IMR-90 (cell line): Measurements from ENCODE around the gene C16orf96. TPM values are rescaled to one million over a fixed set of nuclear protein-coding genes. Genes with fewer than 3 reads are reported as not detected.

Source experiments
- ATAC-seq: fragments of 200-7000 bp; cut with Tn5 transposase; 2 replicates; pipeline ENCODE4 v1.9.1; 2020; ENCODE audit warnings: low read depth, mild to moderate bottlenecking, moderate library complexity
- BruUV-seq: library from RNA; stranded (reverse); fragments of 400-500 nt; replicated peaks from 2 replicates; lab custom pipeline; 2021; lab: Mats Ljungman, UMichigan
- CTCF ChIA-PET: fragments of 300-600 bp; formaldehyde crosslinking; extraction: SDS; loops from one replicate; lab custom pipeline; 2021; ENCODE audit warnings: antibody characterized with exemption; lab: Yijun Ruan, JAX
- POLR2A ChIA-PET: fragments of 300-600 bp; sonication (Branson Sonifier 250); formaldehyde crosslinking; loops from one replicate; lab custom pipeline; 2022; ENCODE audit warnings: antibody characterized with exemption; ENCODE audit not compliant: unreplicated experiment; lab: Charles Lee
- DNase-seq: peaks from one replicate; pipeline ENCODE4 v3.0.0; 2013
- H2AFZ ChIP-seq: replicated peaks from 2 replicates; pipeline ENCODE3; 2013; ENCODE audit warnings: low read length, mild to moderate bottlenecking; ENCODE audit not compliant: poor library complexity
- H2AK5ac ChIP-seq: 2 replicates; pipeline ENCODE4 v1.6.1; 2013; ENCODE audit warnings: low read depth, low read length, inconsistent platforms
- H2AK9ac ChIP-seq: replicated peaks from 2 replicates; pipeline ENCODE3; 2013; ENCODE audit warnings: mild to moderate bottlenecking, low read depth, low read length, moderate library complexity; ENCODE audit not compliant: poor library complexity
- H2BK120ac ChIP-seq: 2 replicates; pipeline ENCODE4 v1.6.1; 2013; ENCODE audit warnings: low read depth, low read length, inconsistent platforms
- H2BK15ac ChIP-seq: 3 replicates; pipeline ENCODE4 v1.6.1; 2013; ENCODE audit warnings: low read depth, low read length, inconsistent platforms
- H2BK20ac ChIP-seq: 2 replicates; pipeline ENCODE4 v1.6.1; 2013; ENCODE audit warnings: low read depth, mild to moderate bottlenecking, inconsistent platforms, low read length, moderate library complexity
- H2BK5ac ChIP-seq: 2 replicates; pipeline ENCODE4 v1.6.1; 2013; ENCODE audit warnings: mild to moderate bottlenecking, low read depth, low read length, inconsistent platforms; ENCODE audit not compliant: poor library complexity, severe bottlenecking
- H3K14ac ChIP-seq: replicated peaks from 2 replicates; pipeline ENCODE4 v1.6.1; 2013; ENCODE audit warnings: low read depth, low read length, inconsistent platforms
- H3K18ac ChIP-seq: 2 replicates; pipeline ENCODE4 v1.6.1; 2013; ENCODE audit warnings: low read depth, low read length, control low read depth
- H3K23ac ChIP-seq: 2 replicates; pipeline ENCODE4 v1.6.1; 2013; ENCODE audit warnings: low read depth, low read length, inconsistent platforms
- H3K27ac ChIP-seq: 2 replicates; pipeline ENCODE4 v1.5.1; 2013; ENCODE audit warnings: mild to moderate bottlenecking, control low read depth, low read length; ENCODE audit not compliant: insufficient read depth
- H3K27me3 ChIP-seq: 2 replicates; pipeline ENCODE4 v1.6.1; 2013; ENCODE audit warnings: low read length; ENCODE audit not compliant: control insufficient read depth, insufficient read depth
- H3K36me3 ChIP-seq: 2 replicates; pipeline ENCODE4 v1.6.1; 2013; ENCODE audit warnings: low read length, mixed read lengths; ENCODE audit not compliant: control insufficient read depth, insufficient read depth
- H3K4ac ChIP-seq: 2 replicates; pipeline ENCODE4 v1.6.1; 2013; ENCODE audit warnings: low read depth, low read length, inconsistent platforms
- H3K4me1 ChIP-seq: 2 replicates; pipeline ENCODE4 v1.6.1; 2013; ENCODE audit warnings: low read length, mixed read lengths; ENCODE audit not compliant: control insufficient read depth, insufficient read depth
- H3K4me2 ChIP-seq: 2 replicates; pipeline ENCODE4 v1.6.1; 2013; ENCODE audit warnings: low read depth, mild to moderate bottlenecking, control low read depth, low read length, moderate library complexity
- H3K4me3 ChIP-seq: 2 replicates; pipeline ENCODE4 v1.5.1; 2013; ENCODE audit warnings: low read depth, mild to moderate bottlenecking, control low read depth, low read length, moderate library complexity; ENCODE audit not compliant: insufficient read depth
- H3K56ac ChIP-seq: 2 replicates; pipeline ENCODE4 v1.6.1; 2013; ENCODE audit warnings: low read length, inconsistent platforms; ENCODE audit not compliant: insufficient read depth; ENCODE audit errors: extremely low read depth
- H3K79me1 ChIP-seq, 2 experiments: 2 replicates each; pipeline ENCODE4 v1.6.1; 2013; ENCODE audit warnings: low read length in 2 of 2, inconsistent platforms in 1 of 2, low read depth in 1 of 2
- H3K9ac ChIP-seq: 2 replicates; pipeline ENCODE4 v1.6.1; 2013; ENCODE audit warnings: low read depth, low read length, control low read depth
- H3K9me1 ChIP-seq: 2 replicates; pipeline ENCODE4 v1.6.1; 2013; ENCODE audit warnings: low read length, inconsistent platforms; ENCODE audit not compliant: insufficient read depth
- H3K9me3 ChIP-seq: 2 replicates; pipeline ENCODE4 v1.6.1; 2013; ENCODE audit warnings: low read length; ENCODE audit not compliant: control insufficient read depth, insufficient read depth
- H4K20me1 ChIP-seq: 2 replicates; pipeline ENCODE4 v1.6.1; 2013; ENCODE audit warnings: low read length, inconsistent platforms; ENCODE audit not compliant: insufficient read depth
- H4K5ac ChIP-seq: 2 replicates; pipeline ENCODE4 v1.6.1; 2013; ENCODE audit warnings: mild to moderate bottlenecking, low read depth, low read length, control low read depth
- H4K8ac ChIP-seq, 2 experiments: 2 replicates each; pipeline ENCODE4 v1.6.1; 2013; ENCODE audit warnings: low read depth in 2 of 2, low read length in 2 of 2, control low read depth in 1 of 2, inconsistent platforms in 1 of 2
- H4K91ac ChIP-seq: 2 replicates; pipeline ENCODE4 v1.6.1; 2013; ENCODE audit warnings: low read depth, low read length, inconsistent platforms; ENCODE audit not compliant: insufficient read depth
- FOS ChIP-seq: fragments of 150-350 bp; IDR thresholded peaks from 2 replicates; pipeline ENCODE4 v1.6.1; 2016; ENCODE audit warnings: low read depth, low read length
- MXI1 ChIP-seq: IDR thresholded peaks from 2 replicates; pipeline ENCODE4 v1.6.1; 2012; ENCODE audit warnings: low read depth, mild to moderate bottlenecking, low read length, moderate library complexity, borderline replicate concordance
- NFE2L2 ChIP-seq: fragments of 150-350 bp; IDR thresholded peaks from 2 replicates; pipeline ENCODE4 v1.6.1; 2016; ENCODE audit warnings: low read depth, mild to moderate bottlenecking, low read length
- RAD21 ChIP-seq: IDR thresholded peaks from 2 replicates; pipeline ENCODE4 v1.6.1; 2012; ENCODE audit warnings: low read length, improper control_type of control experiment
- WGBS, 2 experiments: methylation state at CpG; one replicate each; pipeline versions ENCODE4 v1.1.5 to v1.1.7; 2013; ENCODE audit warnings: missing lambda C conversion rate in 2 of 2; ENCODE audit not compliant: insufficient read length in 1 of 2; ENCODE audit errors: extremely low coverage in 2 of 2; 5-methylcytosine and 5-hydroxymethylcytosine counted together
- dilution Hi-C: fragments of 300-500 bp; cut with HindIII; formaldehyde crosslinking; loops from one replicate; pipeline ENCODE4 v1.14.3; 2018; ENCODE audit warnings: low sequenced_read_pairs; ENCODE audit not compliant: unreplicated experiment
- in situ Hi-C: fragments of 300-500 bp; cut with MboI; formaldehyde crosslinking; loops from 3 replicates; pipeline ENCODE4 v1.14.3; 2019; ENCODE audit warnings: low sequenced_read_pairs, inconsistent platforms, mixed read lengths
- intact Hi-C: fragments of 100-400 bp; cut with micrococcal nuclease; formaldehyde crosslinking; loops from 2 replicates; pipeline ENCODE4 v1.10.0; 2022
- polyA plus RNA-seq, 3 experiments: library from polyadenylated mRNA; depleted of rRNA; stranded (reverse); fragments of >200 nt; gene quantifications; 2 replicates each; pipeline ENCODE4 v1.2.3, GENCODE V29; 2012; ENCODE audit warnings: low replicate concordance in 1 of 3
- total RNA-seq: library from RNA; depleted of rRNA; stranded (reverse); fragments of >200 nt; gene quantifications from 2 replicates; pipeline ENCODE4 v1.2.3, GENCODE V29; 2012
- TF ChIP-seq, protein P1 (sequence below): conservative IDR thresholded peaks from 2 replicates; pipeline ENCODE4 v1.5.1; 2012; ENCODE audit warnings: mild to moderate bottlenecking, low read depth, low read length, improper control_type of control experiment

Gene C16orf96
- total and polyA plus RNA-seq, 2 of the 4 experiments (the other 2 are of a cell fraction) = not detected

DNA sequence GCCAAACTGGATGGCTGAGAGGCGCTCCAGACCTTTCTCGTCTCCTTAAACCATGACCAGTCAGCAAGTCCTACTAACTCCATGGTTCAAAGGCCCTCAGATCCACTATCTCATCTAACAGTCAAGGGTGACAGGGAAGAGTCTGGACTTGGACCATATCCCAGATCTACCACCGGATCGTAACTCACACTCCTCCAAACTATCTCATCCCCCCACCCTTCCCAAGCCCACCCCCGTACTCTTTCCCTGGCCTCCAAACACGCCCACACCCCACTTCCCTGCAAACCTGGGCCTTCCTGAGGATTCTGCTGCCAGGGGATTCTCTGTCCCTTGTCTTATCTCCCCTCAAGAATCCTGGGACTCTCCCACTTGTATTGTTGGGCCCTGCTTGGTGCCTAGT lies 22.6 kb upstream of the C16orf96 start:
- Histone ChIP-seq H4K20me1 (peaks cover 11% of the 10 kb centered on the region; the same call in 1 of the 2 replicates), H3K9ac (no peak overlapping the region), H3K4ac (no peak overlapping the region), H2AK5ac (no peak overlapping the region), H3K4me3 (no peak overlapping the region), H2BK15ac (no peak overlapping the region), H4K91ac (no peak overlapping the region), H3K79me1 (peaks cover 4 to 47% of the 10 kb centered on the region in 2 experiments; a peak in 3 of 4 replicates), H4K5ac (no peak overlapping the region), H3K27me3 (no peaks in the 10 kb centered on the region; the same call in 1 of the 2 replicates), H3K18ac (no peak overlapping the region), H3K27ac (no peak overlapping the region), H2BK120ac (no peak overlapping the region), H3K4me1 (peaks cover 15% of the 10 kb centered on the region), H2BK20ac (no peak overlapping the region), H2BK5ac (no peak overlapping the region), H3K9me1 (peaks cover 13% of the 10 kb centered on the region), H2AFZ (no peak overlapping the region), H3K14ac (no peak overlapping the region), H3K23ac (no peak overlapping the region), H3K4me2 (no peak overlapping the region), H3K9me3 (no peaks in the 10 kb centered on the region), H3K36me3 (no peaks in the 10 kb centered on the region; the same call in 1 of the 2 replicates), H3K56ac (no peak overlapping the region), H2AK9ac (no peak overlapping the region), H4K8ac (no peak overlapping the region)
- 55% methylated on average over 4 of the region's 6 CpGs; no CpG with 5 or more reads in 1 of the 2 experiments for WGBS, 2 experiments
- BruUV-seq = no TSS peak
- dilution Hi-C loops (no loop called here), intact Hi-C loops (no loop called here), in situ Hi-C loops (no loop called here)
- TF ChIP-seq, protein P1, sequence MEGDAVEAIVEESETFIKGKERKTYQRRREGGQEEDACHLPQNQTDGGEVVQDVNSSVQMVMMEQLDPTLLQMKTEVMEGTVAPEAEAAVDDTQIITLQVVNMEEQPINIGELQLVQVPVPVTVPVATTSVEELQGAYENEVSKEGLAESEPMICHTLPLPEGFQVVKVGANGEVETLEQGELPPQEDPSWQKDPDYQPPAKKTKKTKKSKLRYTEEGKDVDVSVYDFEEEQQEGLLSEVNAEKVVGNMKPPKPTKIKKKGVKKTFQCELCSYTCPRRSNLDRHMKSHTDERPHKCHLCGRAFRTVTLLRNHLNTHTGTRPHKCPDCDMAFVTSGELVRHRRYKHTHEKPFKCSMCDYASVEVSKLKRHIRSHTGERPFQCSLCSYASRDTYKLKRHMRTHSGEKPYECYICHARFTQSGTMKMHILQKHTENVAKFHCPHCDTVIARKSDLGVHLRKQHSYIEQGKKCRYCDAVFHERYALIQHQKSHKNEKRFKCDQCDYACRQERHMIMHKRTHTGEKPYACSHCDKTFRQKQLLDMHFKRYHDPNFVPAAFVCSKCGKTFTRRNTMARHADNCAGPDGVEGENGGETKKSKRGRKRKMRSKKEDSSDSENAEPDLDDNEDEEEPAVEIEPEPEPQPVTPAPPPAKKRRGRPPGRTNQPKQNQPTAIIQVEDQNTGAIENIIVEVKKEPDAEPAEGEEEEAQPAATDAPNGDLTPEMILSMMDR = no peak
- TF ChIP-seq RAD21 (no peak), FOS (no peak), NFE2L2 (no peak), MXI1 (no peak)
- ChIA-PET POLR2A (no interaction called here), CTCF (no interaction called here)
- DNase-seq (no peak), ATAC-seq (no peak)
